GM18498 (cell line): Measurements from ENCODE around the gene GRB10.

Experiments used
- ATAC-seq: cut with Tn5 transposase; IDR thresholded peaks from one replicate; pipeline ENCODE4 v1.9.1; 2021; ENCODE audit warnings: mild to moderate bottlenecking, moderate library complexity; ENCODE audit not compliant: unreplicated experiment

The GRB10 gene

GRCh38 chr7:50641442-50642405 is 141.0 kb downstream of the GRB10 start:
- ATAC-seq, result no peak

GRCh38 chr7:50640779-50641178 is 141.9 kb downstream of the GRB10 start:
- ATAC-seq, result no peak

- no peak for ATAC-seq
Observed at GRCh38 chr7:50640256-50640655, 142.4 kb downstream of the GRB10 start.

GRCh38 chr7:50637725-50638643 is 144.7 kb downstream of the GRB10 start:
- no peak for ATAC-seq

- no peak for ATAC-seq
Observed at GRCh38 chr7:50634378-50634777, 148.3 kb downstream of the GRB10 start.

GRCh38 chr7:50633414-50633710 is 149.3 kb downstream of the GRB10 start:
- no peak for ATAC-seq

GRCh38 chr7:50632561-50633413 is 149.9 kb downstream of the GRB10 start:
- ATAC-seq, result peak; percentile 82

- no peak for ATAC-seq
Observed at GRCh38 chr7:50631639-50632038, 151.1 kb downstream of the GRB10 start.

- ATAC-seq, result no peak
Observed at GRCh38 chr7:50631100-50631499, 151.6 kb downstream of the GRB10 start.

GRCh38 chr7:50629238-50629901 is 153.3 kb downstream of the GRB10 start:
- ATAC-seq, result no peak

- no peak for ATAC-seq
Observed at GRCh38 chr7:50628434-50629084, 154.1 kb downstream of the GRB10 start.

- no peak for ATAC-seq
Observed at GRCh38 chr7:50627824-50628361, 154.8 kb downstream of the GRB10 start.

GRCh38 chr7:50626286-50626685 is 156.4 kb downstream of the GRB10 start:
- no peak for ATAC-seq

GRCh38 chr7:50625360-50625759 is 157.3 kb downstream of the GRB10 start:
- no peak for ATAC-seq

- no peak for ATAC-seq
Observed at GRCh38 chr7:50622821-50623220, 159.9 kb downstream of the GRB10 start.

- no peak for ATAC-seq
Observed at GRCh38 chr7:50621973-50622490, 160.7 kb downstream of the GRB10 start.

- no peak for ATAC-seq
Observed at GRCh38 chr7:50621206-50621605, 161.5 kb downstream of the GRB10 start.

GRCh38 chr7:50620433-50620832 is 162.3 kb downstream of the GRB10 start:
- ATAC-seq, result no peak

- no peak for ATAC-seq
Observed at GRCh38 chr7:50619684-50620083, 163.0 kb downstream of the GRB10 start.
